ENCODE data around the gene FNDC4.

Gene FNDC4

GRCh38 chr2:27492557-27492956 is 2.4 kb downstream of the FNDC4 start:
- no peak for DNase-seq

- DNase-seq, result peak; percentile 100
Measured at GRCh38 chr2:27489498-27490397, 5.3 kb downstream of the FNDC4 start, which contains the start of gene IFT172. Gene IFT172 (minus strand): TSS chr2:27489743. CDS start chr2:27489653, 90 bp downstream.

GRCh38 chr2:27489118-27489497 is 5.9 kb downstream of the FNDC4 start:
- peak; percentile 55 for DNase-seq

- DNase-seq, result no peak
Measured at GRCh38 chr2:27485496-27485895, 9.5 kb downstream of the FNDC4 start.

- no peak for DNase-seq
Measured at GRCh38 chr2:27471961-27472360, 23.0 kb downstream of the FNDC4 start.

GRCh38 chr2:27464443-27464842 is 30.6 kb downstream of the FNDC4 start:
- DNase-seq, result no peak

- no peak for DNase-seq
Measured at GRCh38 chr2:27461118-27461517, 33.9 kb downstream of the FNDC4 start.

GRCh38 chr2:27453968-27454367 is 41.0 kb downstream of the FNDC4 start:
- DNase-seq, result no peak

GRCh38 chr2:27451095-27451494 is 43.9 kb downstream of the FNDC4 start:
- DNase-seq, result no peak

- no peak for DNase-seq
Measured at GRCh38 chr2:27448381-27448780, 46.6 kb downstream of the FNDC4 start.

- DNase-seq, result peak; percentile 91
Measured at GRCh38 chr2:27446057-27446456, 48.9 kb downstream of the FNDC4 start.

GRCh38 chr2:27445615-27446014 is 49.4 kb downstream of the FNDC4 start:
- no peak for DNase-seq

- no peak for DNase-seq
Measured at GRCh38 chr2:27445155-27445554, 49.8 kb downstream of the FNDC4 start.

- DNase-seq, result no peak
Measured at GRCh38 chr2:27442920-27443282, 52.1 kb downstream of the FNDC4 start.

- peak; percentile 66 for DNase-seq
Measured at GRCh38 chr2:27441958-27442919, 52.8 kb downstream of the FNDC4 start, which contains the start of gene KRTCAP3. Gene KRTCAP3 (plus strand): TSS chr2:27442381. CDS start chr2:27442413, 32 bp downstream.
